HepG2 (cell line): ENCODE data around the gene TTK. TPM values are rescaled to one million over a fixed set of nuclear protein-coding genes. Genes with fewer than 3 reads are reported as not detected.
A peak's percentile ranks its signal among the peaks of the same experiment; 100 is the strongest.

Experiments
- CENPX ChIP-seq: sonication (generic); formaldehyde crosslinking; IDR thresholded peaks from 2 replicates; pipeline ENCODE4 v1.9.0; 2021; ENCODE audit warnings: mild to moderate bottlenecking, missing genetic modification reagents, moderate library complexity
- ELK4 ChIP-seq: sonication (generic); formaldehyde crosslinking; IDR thresholded peaks from 2 replicates; pipeline ENCODE4 v1.9.0; 2021; ENCODE audit warnings: missing genetic modification reagents, borderline replicate concordance
- HIVEP1 ChIP-seq: sonication (generic); formaldehyde crosslinking; IDR thresholded peaks from 2 replicates; pipeline ENCODE4 v1.4.0; 2020; ENCODE audit warnings: mild to moderate bottlenecking, missing genetic modification reagents
- KLF6 ChIP-seq: IDR thresholded peaks from 2 replicates; pipeline ENCODE4 v1.8.0; 2016; ENCODE audit warnings: missing biosample characterization, missing genetic modification reagents
- MED8 ChIP-seq: sonication (generic); formaldehyde crosslinking; IDR thresholded peaks from 2 replicates; pipeline ENCODE4 v1.8.1; 2023; ENCODE audit warnings: mild to moderate bottlenecking, missing genetic modification reagents; ENCODE audit not compliant: insufficient replicate concordance
- NCOA1 ChIP-seq: sonication (generic); formaldehyde crosslinking; IDR thresholded peaks from 2 replicates; pipeline ENCODE4 v1.9.0; 2021; ENCODE audit warnings: missing genetic modification reagents
- RFX1 ChIP-seq: fragments of 450-650 bp; IDR thresholded peaks from 2 replicates; pipeline ENCODE4 v1.6.1; 2017
- SP4 ChIP-seq: sonication (generic); formaldehyde crosslinking; IDR thresholded peaks from 2 replicates; pipeline ENCODE4 v1.8.1; 2023; ENCODE audit warnings: mild to moderate bottlenecking, missing genetic modification reagents
- TEAD3 ChIP-seq: optimal IDR thresholded peaks from 2 replicates; pipeline ENCODE3; 2016; ENCODE audit warnings: borderline replicate concordance
- ZNF207 ChIP-seq: fragments of 450-650 bp; IDR thresholded peaks from 2 replicates; pipeline ENCODE4 v1.6.1; 2016; ENCODE audit warnings: antibody characterized with exemption, borderline replicate concordance
- ZNF292 ChIP-seq: sonication (generic); formaldehyde crosslinking; IDR thresholded peaks from 2 replicates; pipeline ENCODE4 v1.8.1; 2022; ENCODE audit warnings: mild to moderate bottlenecking, low read depth, missing genetic modification reagents, borderline replicate concordance
- ZNF674 ChIP-seq: sonication (generic); formaldehyde crosslinking; IDR thresholded peaks from 2 replicates; pipeline ENCODE4 v1.5.0; 2020; ENCODE audit warnings: low read depth, mild to moderate bottlenecking, missing genetic modification reagents
- ZNF776 ChIP-seq: sonication (generic); formaldehyde crosslinking; IDR thresholded peaks from 2 replicates; pipeline ENCODE4 v1.4.0; 2020; ENCODE audit warnings: mild to moderate bottlenecking, missing genetic modification reagents
- ZNF816 ChIP-seq: sonication (generic); formaldehyde crosslinking; IDR thresholded peaks from 2 replicates; pipeline ENCODE4 v1.8.0; 2022; ENCODE audit warnings: missing genetic modification reagents, mild to moderate bottlenecking, borderline replicate concordance
- polyA plus RNA-seq, 8 experiments: library from polyadenylated mRNA; depleted of rRNA in 3 of 8; stranded (reverse) in 7 of 8; unstranded in 1 of 8; fragments of >200 nt; fragmentation: Illumina TruSeq in 4 of 8; extraction: Trizol in 4 of 8; gene quantifications; 2 replicates each; pipeline versions ENCODE4 v1.2.1 to v1.2.3, GENCODE V29; 2011 to 2016; ENCODE audit warnings: low read depth in 4 of 8, missing spikeins in 1 of 8, mixed read lengths in 1 of 8; ENCODE audit not compliant: insufficient read depth in 1 of 8
- total RNA-seq, 5 experiments: library from RNA; depleted of rRNA; stranded (reverse); fragments of >200 nt; fragmentation: Illumina TruSeq; extraction: Trizol; gene quantifications; 2 replicates each; pipeline ENCODE4 v1.2.3, GENCODE V29; 2016; ENCODE audit warnings: low read depth in 1 of 5
- TF ChIP-seq, protein P1 (sequence below): sonication (generic); formaldehyde crosslinking; IDR thresholded peaks from 2 replicates; pipeline ENCODE4 v1.8.1; 2023; ENCODE audit warnings: missing genetic modification reagents, inconsistent platforms, borderline replicate concordance
- TF ChIP-seq, protein P2 (sequence below): sonication (generic); formaldehyde crosslinking; conservative IDR thresholded peaks from 2 replicates; pipeline ENCODE4 v1.4.0; 2020; ENCODE audit warnings: missing genetic modification reagents
- TF ChIP-seq, protein P3 (sequence below): IDR thresholded peaks from 2 replicates; pipeline ENCODE4 v1.6.1; 2012; ENCODE audit warnings: inconsistent platforms
- TF ChIP-seq, protein P4 (sequence below), 2 experiments: sonication (generic) in 1 of 2; formaldehyde crosslinking in 1 of 2; IDR thresholded peaks; 2 replicates each; pipeline versions ENCODE4 v1.4.0 to v1.6.1; 2016 to 2020; ENCODE audit warnings: borderline replicate concordance in 1 of 2, low read depth in 1 of 2, mild to moderate bottlenecking in 1 of 2, missing genetic modification reagents in 1 of 2
- TF ChIP-seq, protein P5 (sequence below): sonication (generic); formaldehyde crosslinking; IDR thresholded peaks from 2 replicates; pipeline ENCODE4 v1.5.0; 2020; ENCODE audit warnings: missing genetic modification reagents

The TTK gene
- total and polyA plus RNA-seq, 2 of the 13 experiments (the other 11 are each of a cell fraction or from before 2014, with no cell fraction given): 8.6 to 33.2 TPM

- TF ChIP-seq, protein P1, sequence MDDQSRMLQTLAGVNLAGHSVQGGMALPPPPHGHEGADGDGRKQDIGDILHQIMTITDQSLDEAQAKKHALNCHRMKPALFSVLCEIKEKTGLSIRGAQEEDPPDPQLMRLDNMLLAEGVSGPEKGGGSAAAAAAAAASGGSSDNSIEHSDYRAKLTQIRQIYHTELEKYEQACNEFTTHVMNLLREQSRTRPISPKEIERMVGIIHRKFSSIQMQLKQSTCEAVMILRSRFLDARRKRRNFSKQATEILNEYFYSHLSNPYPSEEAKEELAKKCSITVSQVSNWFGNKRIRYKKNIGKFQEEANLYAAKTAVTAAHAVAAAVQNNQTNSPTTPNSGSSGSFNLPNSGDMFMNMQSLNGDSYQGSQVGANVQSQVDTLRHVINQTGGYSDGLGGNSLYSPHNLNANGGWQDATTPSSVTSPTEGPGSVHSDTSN: no peak
- TF ChIP-seq, protein P2, sequence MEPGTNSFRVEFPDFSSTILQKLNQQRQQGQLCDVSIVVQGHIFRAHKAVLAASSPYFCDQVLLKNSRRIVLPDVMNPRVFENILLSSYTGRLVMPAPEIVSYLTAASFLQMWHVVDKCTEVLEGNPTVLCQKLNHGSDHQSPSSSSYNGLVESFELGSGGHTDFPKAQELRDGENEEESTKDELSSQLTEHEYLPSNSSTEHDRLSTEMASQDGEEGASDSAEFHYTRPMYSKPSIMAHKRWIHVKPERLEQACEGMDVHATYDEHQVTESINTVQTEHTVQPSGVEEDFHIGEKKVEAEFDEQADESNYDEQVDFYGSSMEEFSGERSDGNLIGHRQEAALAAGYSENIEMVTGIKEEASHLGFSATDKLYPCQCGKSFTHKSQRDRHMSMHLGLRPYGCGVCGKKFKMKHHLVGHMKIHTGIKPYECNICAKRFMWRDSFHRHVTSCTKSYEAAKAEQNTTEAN: no peak
- TF ChIP-seq TEAD3 (CRISPR knock-in tag) (peak; percentile 34), ZNF674 (no peak), RFX1 (no peak), ZNF816 (CRISPR knock-in tag) (no peak), ZNF207 (no peak), MED8 (CRISPR knock-in tag) (no peak), KLF6 (no peak), CENPX (CRISPR knock-in tag) (no peak), ELK4 (CRISPR knock-in tag) (no peak), HIVEP1 (CRISPR knock-in tag) (no peak), ZNF292 (CRISPR knock-in tag) (no peak), NCOA1 (CRISPR knock-in tag) (no peak), SP4 (CRISPR knock-in tag) (no peak), ZNF776 (CRISPR knock-in tag) (no peak)
- TF ChIP-seq, protein P3, sequence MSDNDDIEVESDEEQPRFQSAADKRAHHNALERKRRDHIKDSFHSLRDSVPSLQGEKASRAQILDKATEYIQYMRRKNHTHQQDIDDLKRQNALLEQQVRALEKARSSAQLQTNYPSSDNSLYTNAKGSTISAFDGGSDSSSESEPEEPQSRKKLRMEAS: 0 out of 2 replicates have a peak, but pooled peaks have one; percentile 28
- TF ChIP-seq, protein P4, sequence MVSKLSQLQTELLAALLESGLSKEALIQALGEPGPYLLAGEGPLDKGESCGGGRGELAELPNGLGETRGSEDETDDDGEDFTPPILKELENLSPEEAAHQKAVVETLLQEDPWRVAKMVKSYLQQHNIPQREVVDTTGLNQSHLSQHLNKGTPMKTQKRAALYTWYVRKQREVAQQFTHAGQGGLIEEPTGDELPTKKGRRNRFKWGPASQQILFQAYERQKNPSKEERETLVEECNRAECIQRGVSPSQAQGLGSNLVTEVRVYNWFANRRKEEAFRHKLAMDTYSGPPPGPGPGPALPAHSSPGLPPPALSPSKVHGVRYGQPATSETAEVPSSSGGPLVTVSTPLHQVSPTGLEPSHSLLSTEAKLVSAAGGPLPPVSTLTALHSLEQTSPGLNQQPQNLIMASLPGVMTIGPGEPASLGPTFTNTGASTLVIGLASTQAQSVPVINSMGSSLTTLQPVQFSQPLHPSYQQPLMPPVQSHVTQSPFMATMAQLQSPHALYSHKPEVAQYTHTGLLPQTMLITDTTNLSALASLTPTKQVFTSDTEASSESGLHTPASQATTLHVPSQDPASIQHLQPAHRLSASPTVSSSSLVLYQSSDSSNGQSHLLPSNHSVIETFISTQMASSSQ (IDR thresholded peaks at IDR 0.05; ENCODE audit: low read depth): peak; percentile 77
- TF ChIP-seq, protein P4 (CRISPR knock-in tag; IDR thresholded peaks at IDR 0.05; ENCODE audit: borderline replicate concordance): 0 out of 2 replicates have a peak, but pooled peaks have one; percentile 70
- TF ChIP-seq, protein P5, sequence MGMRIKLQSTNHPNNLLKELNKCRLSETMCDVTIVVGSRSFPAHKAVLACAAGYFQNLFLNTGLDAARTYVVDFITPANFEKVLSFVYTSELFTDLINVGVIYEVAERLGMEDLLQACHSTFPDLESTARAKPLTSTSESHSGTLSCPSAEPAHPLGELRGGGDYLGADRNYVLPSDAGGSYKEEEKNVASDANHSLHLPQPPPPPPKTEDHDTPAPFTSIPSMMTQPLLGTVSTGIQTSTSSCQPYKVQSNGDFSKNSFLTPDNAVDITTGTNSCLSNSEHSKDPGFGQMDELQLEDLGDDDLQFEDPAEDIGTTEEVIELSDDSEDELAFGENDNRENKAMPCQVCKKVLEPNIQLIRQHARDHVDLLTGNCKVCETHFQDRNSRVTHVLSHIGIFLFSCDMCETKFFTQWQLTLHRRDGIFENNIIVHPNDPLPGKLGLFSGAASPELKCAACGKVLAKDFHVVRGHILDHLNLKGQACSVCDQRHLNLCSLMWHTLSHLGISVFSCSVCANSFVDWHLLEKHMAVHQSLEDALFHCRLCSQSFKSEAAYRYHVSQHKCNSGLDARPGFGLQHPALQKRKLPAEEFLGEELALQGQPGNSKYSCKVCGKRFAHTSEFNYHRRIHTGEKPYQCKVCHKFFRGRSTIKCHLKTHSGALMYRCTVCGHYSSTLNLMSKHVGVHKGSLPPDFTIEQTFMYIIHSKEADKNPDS (CRISPR knock-in tag): no peak
These were observed 16.1 kb downstream of the TTK start (continued) for GRCh38 chr6:80020381-80021120.
